ENCODE measurements around the gene SPPL2A.

The SPPL2A gene

GRCh38 chr15:50685976-50686468, 79.5 kb downstream of the SPPL2A start:
- Histone ChIP-seq H3K9ac (ENCODE audit: low read depth, low read length) (peak overlapping the region; percentile 85), H3K36me3 (ENCODE audit: insufficient read depth, low read length) (peaks cover 27% of the 10 kb centered on the region), H3K9me3 (ENCODE audit: insufficient read depth, low read depth, low read length) (no peaks in the 10 kb centered on the region), H3K4me1 (ENCODE audit: insufficient read depth, low read length) (peaks cover 15% of the 10 kb centered on the region; the same call in 1 of the 2 replicates), H3K4me3 (ENCODE audit: low read length) (peak overlapping the region; percentile 86), H3K27me3 (ENCODE audit: insufficient read depth, low read length) (no peaks in the 10 kb centered on the region), H3K27ac (ENCODE audit: low read depth, low read length) (peak overlapping the region; percentile 89)
- under 1% methylated on average over 30 of the region's 30 CpGs for WGBS

- peaks cover 15% of the 10 kb centered on the region; the same call in 1 of the 2 replicates for H3K4me1 ChIP-seq (ENCODE audit: insufficient read depth, low read length)
- H3K27ac ChIP-seq (ENCODE audit: low read depth, low read length), result no peak overlapping the region
Observed at GRCh38 chr15:50685191-50685975, 80.1 kb downstream of the SPPL2A start.

GRCh38 chr15:50681467-50681866, 84.0 kb downstream of the SPPL2A start:
- Histone ChIP-seq H3K4me1 (ENCODE audit: insufficient read depth, low read length) (0 out of 2 replicates have a peak, but pooled peaks cover 6% of the 10 kb centered on the region), H3K9me3 (ENCODE audit: insufficient read depth, low read depth, low read length) (no peaks in the 10 kb centered on the region), H3K27me3 (ENCODE audit: insufficient read depth, low read length) (no peaks in the 10 kb centered on the region), H3K9ac (ENCODE audit: low read depth, low read length) (no peak overlapping the region), H3K4me3 (ENCODE audit: low read length) (no peak overlapping the region), H3K27ac (ENCODE audit: low read depth, low read length) (no peak overlapping the region), H3K36me3 (ENCODE audit: insufficient read depth, low read length) (peaks cover 27% of the 10 kb centered on the region)

More at GRCh38 chr15:50685191-50685975, 80.1 kb downstream of the SPPL2A start:
- Histone ChIP-seq H3K9ac (ENCODE audit: low read depth, low read length) (peak overlapping the region; percentile 85), H3K27me3 (ENCODE audit: insufficient read depth, low read length) (no peaks in the 10 kb centered on the region), H3K9me3 (ENCODE audit: insufficient read depth, low read depth, low read length) (no peaks in the 10 kb centered on the region), H3K4me3 (ENCODE audit: low read length) (peak overlapping the region; percentile 86), H3K36me3 (ENCODE audit: insufficient read depth, low read length) (peaks cover 27% of the 10 kb centered on the region)
- 26% methylated on average over 19 of the region's 22 CpGs for WGBS

DNA sequence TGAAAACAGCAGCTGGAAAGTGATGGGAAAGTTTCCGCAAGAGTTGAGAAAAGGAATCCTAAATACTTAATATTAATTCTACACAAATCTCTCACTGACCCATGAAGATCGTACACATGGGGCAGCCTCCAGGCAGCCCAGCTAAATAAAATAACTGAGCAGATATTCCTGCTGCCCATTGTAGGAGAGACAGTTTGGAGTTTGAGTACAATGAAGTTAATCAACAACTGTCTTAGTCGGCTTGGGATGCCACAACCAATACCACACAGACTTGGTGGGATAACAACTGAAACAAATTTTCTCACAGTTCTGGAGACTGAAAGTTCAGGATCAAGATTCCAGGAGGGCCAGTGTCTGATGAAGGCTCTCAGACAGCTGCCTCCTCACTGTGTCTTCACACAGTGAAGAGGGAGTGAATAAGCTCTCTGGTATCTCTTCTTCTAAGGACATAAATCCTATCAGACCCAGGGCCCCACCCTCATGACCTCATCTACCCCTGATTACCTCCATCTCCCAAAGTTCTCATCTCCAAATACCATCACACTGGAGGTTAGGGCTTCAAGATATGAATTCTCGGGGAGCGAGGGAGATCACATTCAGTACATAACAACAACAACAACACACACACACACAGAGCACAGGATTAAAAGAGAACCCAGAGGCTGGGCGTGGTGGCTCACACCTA, 88.6 kb downstream of the SPPL2A start:
- H3K27ac ChIP-seq (ENCODE audit: low read depth, low read length), result no peak overlapping the region
- no peak overlapping the region for H3K4me3 ChIP-seq (ENCODE audit: low read length)
- peaks cover 28% of the 10 kb centered on the region for H3K36me3 ChIP-seq (ENCODE audit: insufficient read depth, low read length)
- WGBS, result 97% methylated on average over 6 of the region's 6 CpGs
- H3K9me3 ChIP-seq (ENCODE audit: insufficient read depth, low read depth, low read length), result no peaks in the 10 kb centered on the region
- H3K9ac ChIP-seq (ENCODE audit: low read depth, low read length), result no peak overlapping the region
- H3K27me3 ChIP-seq (ENCODE audit: insufficient read depth, low read length), result no peaks in the 10 kb centered on the region
- no peaks in the 10 kb centered on the region for H3K4me1 ChIP-seq (ENCODE audit: insufficient read depth, low read length)

GRCh38 chr15:50675535-50676144, 89.9 kb downstream of the SPPL2A start:
- Histone ChIP-seq H3K27ac (ENCODE audit: low read depth, low read length) (no peak overlapping the region), H3K4me3 (ENCODE audit: low read length) (no peak overlapping the region)

DNA sequence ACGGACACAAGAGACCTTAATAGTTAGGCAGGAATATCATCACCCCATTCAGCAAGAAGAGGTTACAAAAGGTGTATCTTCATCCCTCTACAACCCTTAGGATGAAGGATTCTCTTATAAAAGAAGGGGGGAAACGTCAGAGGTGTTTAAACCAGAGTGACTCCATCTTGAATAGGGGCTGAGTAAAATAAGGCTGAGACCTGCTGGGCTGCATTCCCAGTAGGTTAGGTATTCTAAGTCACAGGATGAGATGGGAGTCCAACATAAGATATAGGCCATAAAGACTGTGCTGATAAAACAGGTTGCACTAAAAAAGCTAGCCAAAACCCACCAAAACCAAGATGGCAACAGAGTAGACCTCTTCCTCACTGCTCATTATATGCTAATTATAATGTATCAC, 95.4 kb downstream of the SPPL2A start:
- Histone ChIP-seq H3K9ac (ENCODE audit: low read depth, low read length) (no peak overlapping the region), H3K4me3 (ENCODE audit: low read length) (no peak overlapping the region), H3K4me1 (ENCODE audit: insufficient read depth, low read length) (no peaks in the 10 kb centered on the region), H3K27ac (ENCODE audit: low read depth, low read length) (no peak overlapping the region), H3K9me3 (ENCODE audit: insufficient read depth, low read depth, low read length) (no peaks in the 10 kb centered on the region), H3K36me3 (ENCODE audit: insufficient read depth, low read length) (peaks cover 51% of the 10 kb centered on the region), H3K27me3 (ENCODE audit: insufficient read depth, low read length) (no peaks in the 10 kb centered on the region)
- 86% methylated on average over 1 of the region's 2 CpGs for WGBS

More at GRCh38 chr15:50675535-50676144, 89.9 kb downstream of the SPPL2A start:
- Histone ChIP-seq H3K27me3 (ENCODE audit: insufficient read depth, low read length) (no peaks in the 10 kb centered on the region), H3K4me1 (ENCODE audit: insufficient read depth, low read length) (no peaks in the 10 kb centered on the region), H3K9ac (ENCODE audit: low read depth, low read length) (no peak overlapping the region), H3K36me3 (ENCODE audit: insufficient read depth, low read length) (peaks cover 30% of the 10 kb centered on the region), H3K9me3 (ENCODE audit: insufficient read depth, low read depth, low read length) (no peaks in the 10 kb centered on the region)

- Histone ChIP-seq H3K27ac (ENCODE audit: low read depth, low read length) (no peak overlapping the region), H3K9ac (ENCODE audit: low read depth, low read length) (no peak overlapping the region), H3K4me3 (ENCODE audit: low read length) (no peak overlapping the region), H3K27me3 (ENCODE audit: insufficient read depth, low read length) (no peaks in the 10 kb centered on the region), H3K4me1 (ENCODE audit: insufficient read depth, low read length) (no peaks in the 10 kb centered on the region), H3K36me3 (ENCODE audit: insufficient read depth, low read length) (peaks cover 50% of the 10 kb centered on the region), H3K9me3 (ENCODE audit: insufficient read depth, low read depth, low read length) (no peaks in the 10 kb centered on the region)
- 89% methylated on average over 1 of the region's 1 CpG for WGBS
Observed at GRCh38 chr15:50669611-50670010, 95.9 kb downstream of the SPPL2A start.

- WGBS, result 98% methylated on average over 3 of the region's 5 CpGs
Observed at GRCh38 chr15:50665938-50666337, 99.6 kb downstream of the SPPL2A start.

DNA sequence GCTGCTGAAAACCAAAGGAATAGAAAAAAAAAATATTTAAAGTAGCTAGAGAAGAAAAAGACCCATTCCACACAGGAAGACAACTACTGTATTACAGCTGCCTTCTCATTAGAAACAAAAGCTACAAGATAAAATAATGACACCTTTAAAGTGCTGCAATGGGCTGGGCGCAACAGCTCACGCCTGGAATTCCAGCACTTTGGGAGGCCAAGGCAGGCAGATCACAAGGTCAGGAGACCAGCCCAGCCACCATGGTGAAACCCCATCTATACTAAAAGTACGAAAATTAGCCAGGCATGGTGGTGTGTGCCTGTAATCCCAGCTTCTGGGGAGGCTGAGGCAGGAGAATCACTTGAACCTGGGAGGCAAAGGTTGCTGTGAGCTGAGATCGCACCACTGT, 110.0 kb downstream of the SPPL2A start:
- 92% methylated on average over 4 of the region's 4 CpGs for WGBS
- H3K4me3 ChIP-seq (ENCODE audit: low read length), result no peak overlapping the region
- no peaks in the 10 kb centered on the region for H3K9me3 ChIP-seq (ENCODE audit: insufficient read depth, low read depth, low read length)
- no peaks in the 10 kb centered on the region for H3K27me3 ChIP-seq (ENCODE audit: insufficient read depth, low read length)
- H3K9ac ChIP-seq (ENCODE audit: low read depth, low read length), result no peak overlapping the region
- peaks cover 87% of the 10 kb centered on the region for H3K36me3 ChIP-seq (ENCODE audit: insufficient read depth, low read length)
- H3K27ac ChIP-seq (ENCODE audit: low read depth, low read length), result no peak overlapping the region
- peaks cover 3% of the 10 kb centered on the region; the same call in 1 of the 2 replicates for H3K4me1 ChIP-seq (ENCODE audit: insufficient read depth, low read length)

More at GRCh38 chr15:50665938-50666337, 99.6 kb downstream of the SPPL2A start:
- Histone ChIP-seq H3K9ac (ENCODE audit: low read depth, low read length) (no peak overlapping the region), H3K27ac (ENCODE audit: low read depth, low read length) (no peak overlapping the region), H3K4me3 (ENCODE audit: low read length) (no peak overlapping the region), H3K36me3 (ENCODE audit: insufficient read depth, low read length) (peaks cover 50% of the 10 kb centered on the region), H3K27me3 (ENCODE audit: insufficient read depth, low read length) (no peaks in the 10 kb centered on the region), H3K4me1 (ENCODE audit: insufficient read depth, low read length) (no peaks in the 10 kb centered on the region), H3K9me3 (ENCODE audit: insufficient read depth, low read depth, low read length) (no peaks in the 10 kb centered on the region)

DNA sequence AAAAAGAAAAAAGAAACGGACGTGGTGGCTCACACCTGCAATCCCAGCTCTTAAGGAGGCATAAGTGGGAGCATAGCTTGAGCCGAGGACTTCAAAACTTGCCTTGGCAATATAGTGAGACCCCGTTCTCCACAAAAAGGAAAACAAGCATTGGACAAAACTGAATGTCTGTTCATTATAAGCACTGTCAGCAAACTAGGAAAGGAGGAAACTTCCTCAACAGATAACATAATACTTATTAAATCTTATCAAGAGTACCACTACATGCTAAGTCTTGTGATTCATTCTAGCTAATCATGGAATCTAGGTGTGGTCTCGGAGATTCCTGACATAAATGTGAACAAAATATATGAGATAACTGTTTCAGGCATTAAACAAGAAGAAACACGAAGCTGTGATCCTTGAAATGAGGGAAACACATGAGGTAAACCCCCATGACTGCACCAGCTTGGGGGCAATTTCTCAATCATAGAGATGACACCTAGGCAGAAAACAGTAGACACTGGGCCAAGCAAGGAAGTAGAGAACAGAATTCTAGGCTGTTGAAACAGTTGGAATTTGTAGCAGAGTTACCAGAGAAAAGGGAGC, 112.3 kb downstream of the SPPL2A start:
- Histone ChIP-seq H3K4me3 (ENCODE audit: low read length) (no peak overlapping the region), H3K27me3 (ENCODE audit: insufficient read depth, low read length) (no peaks in the 10 kb centered on the region), H3K9ac (ENCODE audit: low read depth, low read length) (no peak overlapping the region), H3K4me1 (ENCODE audit: insufficient read depth, low read length) (peaks cover 3% of the 10 kb centered on the region; the same call in 1 of the 2 replicates), H3K36me3 (ENCODE audit: insufficient read depth, low read length) (peaks cover 85% of the 10 kb centered on the region), H3K9me3 (ENCODE audit: insufficient read depth, low read depth, low read length) (no peaks in the 10 kb centered on the region), H3K27ac (ENCODE audit: low read depth, low read length) (no peak overlapping the region)
- 96% methylated on average over 6 of the region's 6 CpGs for WGBS
